K562 (cell line): ENCODE measurements around the gene TP53I3. TPM values are rescaled to one million over a fixed set of nuclear protein-coding genes. Genes with fewer than 3 reads are reported as not detected.
A peak's percentile ranks its signal among the peaks of the same experiment; 100 is the strongest.

Experiments
- ATF7 ChIP-seq: fragments of 450-650 bp; IDR thresholded peaks from 2 replicates; pipeline ENCODE4 v1.7.1; 2014; ENCODE audit warnings: mild to moderate bottlenecking, moderate library complexity
- BCLAF1 ChIP-seq, 2 experiments: fragments of 450-650 bp in 1 of 2; IDR thresholded peaks; 2 replicates each; pipeline ENCODE4 v1.6.1; 2011 to 2017; ENCODE audit warnings: low read depth in 2 of 2, antibody characterized with exemption in 1 of 2, borderline replicate concordance in 1 of 2, low read length in 1 of 2, mild to moderate bottlenecking in 1 of 2, mixed read lengths in 1 of 2; ENCODE audit not compliant: control insufficient read depth in 1 of 2
- ELK1 ChIP-seq: sonication (generic); formaldehyde crosslinking; IDR thresholded peaks from 2 replicates; pipeline ENCODE4 v1.8.1; 2022; ENCODE audit warnings: missing genetic modification reagents
- GABPB1 ChIP-seq: sonication (generic); formaldehyde crosslinking; IDR thresholded peaks from 2 replicates; pipeline ENCODE4 v1.8.0; 2022; ENCODE audit warnings: mild to moderate bottlenecking, missing genetic modification reagents
- HCFC1 ChIP-seq: IDR thresholded peaks from 2 replicates; pipeline ENCODE4 v1.6.1; 2012; ENCODE audit warnings: low read depth, low read length, improper control_type of control experiment
- MCM7 ChIP-seq, 2 experiments: fragments of 450-650 bp; IDR thresholded peaks; 2 replicates each; pipeline ENCODE4 v1.6.1; 2016 to 2018
- MYC ChIP-seq, 2 experiments: fragments of 250-450 bp in 1 of 2; sonication (Bioruptor Pico) in 1 of 2; IDR thresholded peaks; 2 replicates each; pipeline versions ENCODE4 v1.5.1 to v1.6.1; 2012 to 2021; ENCODE audit warnings: low read depth in 2 of 2, borderline replicate concordance in 1 of 2, improper control_type of control experiment in 1 of 2, low read length in 1 of 2, mild to moderate bottlenecking in 1 of 2, moderate library complexity in 1 of 2
- RAD51 ChIP-seq: fragments of 450-650 bp; IDR thresholded peaks from 2 replicates; pipeline ENCODE4 v1.7.1; 2016; ENCODE audit warnings: low read depth, mild to moderate bottlenecking, borderline replicate concordance
- RNF2 ChIP-seq: sonication (generic); IDR thresholded peaks from 2 replicates; pipeline ENCODE4 v1.6.1; 2016
- SETDB1 ChIP-seq: IDR thresholded peaks from one replicate; pipeline ENCODE4 v1.6.1; 2012; ENCODE audit warnings: low read length, control low read depth, inconsistent platforms
- SMC3 ChIP-seq: conservative IDR thresholded peaks from 2 replicates; pipeline ENCODE4 v1.6.1; 2011; ENCODE audit warnings: low read depth, low read length, improper control_type of control experiment; ENCODE audit not compliant: insufficient read depth
- ZBTB17 ChIP-seq: fragments of 450-650 bp; formaldehyde crosslinking; IDR thresholded peaks from 2 replicates; pipeline ENCODE4 v1.4.0; 2020; ENCODE audit warnings: mild to moderate bottlenecking
- ZNF354B ChIP-seq: fragments of 250-450 bp; sonication (Bioruptor Pico); IDR thresholded peaks from 2 replicates; pipeline ENCODE4 v1.4.0; 2020
- ZNF584 ChIP-seq: fragments of 200-800 bp; sonication (Bioruptor generic); IDR thresholded peaks from 2 replicates; pipeline ENCODE4 v1.6.1; 2016; ENCODE audit warnings: low read depth, mild to moderate bottlenecking, missing genetic modification characterization, missing compliant biosample characterization
- ZNF586 ChIP-seq: fragments of 450-650 bp; formaldehyde crosslinking; conservative IDR thresholded peaks from 2 replicates; pipeline ENCODE4 v1.4.0; 2020; ENCODE audit warnings: mild to moderate bottlenecking, moderate library complexity
- ZNF609 ChIP-seq: sonication (generic); formaldehyde crosslinking; IDR thresholded peaks from 2 replicates; pipeline ENCODE4 v1.8.1; 2023; ENCODE audit warnings: missing genetic modification reagents, mild to moderate bottlenecking, borderline replicate concordance
- polyA plus RNA-seq, 8 experiments: library from polyadenylated mRNA; depleted of rRNA in 4 of 8; stranded (reverse) in 5 of 8; unstranded in 3 of 8; fragments of >200 nt; fragmentation: Nextera tagmentation in 2 of 8; fragmentation: Illumina TruSeq in 1 of 8; extraction: Ambion mirVana in 2 of 8; extraction: Trizol in 1 of 8; gene quantifications; 2 replicates each; pipeline versions ENCODE4 v1.2.1 to v1.2.3, GENCODE V29; 2011 to 2014; ENCODE audit warnings: inconsistent platforms in 1 of 8, missing spikeins in 1 of 8
- total RNA-seq, 7 experiments: library from RNA; depleted of rRNA in 6 of 7; stranded (reverse); fragments of >200 nt in 6 of 7; fragmentation: Illumina TruSeq in 2 of 7; extraction: Trizol in 2 of 7; gene quantifications; 2 replicates each; pipeline versions ENCODE4 v1.2.1 to v1.2.3, GENCODE V29; 2011 to 2021; ENCODE audit warnings: low replicate concordance in 1 of 7

Gene TP53I3
- total and polyA plus RNA-seq, 9 of the 15 experiments (the other 6 are each of a cell fraction or from before 2014, with no cell fraction given) = 0.65 to 9.5 (median 5.6) TPM

GRCh38 chr2:24084386-24085199 is at the start of gene TP53I3 (continued):
- peak; percentile 88 for TF ChIP-seq GABPB1
- TF ChIP-seq SMC3 = peak; percentile 61; the same call in 1 of the 2 replicates
- TF ChIP-seq ZNF609 = 0 out of 2 replicates have a peak, but pooled peaks have one; percentile 50
- TF ChIP-seq ZNF584 = 0 out of 2 replicates have a peak, but pooled peaks have one; percentile 25
- peak; percentile 38; the same call in 1 of the 2 replicates for TF ChIP-seq RNF2
- TF ChIP-seq ELK1 (CRISPR knock-in tag) = no peak
- 0 out of 4 replicates have a peak, but pooled peaks of 1 of the 2 experiments have one; percentile 58 for TF ChIP-seq BCLAF1 (IDR thresholded peaks at IDR 0.05; ENCODE audit: borderline replicate concordance in 1 of 2, control insufficient read depth in 1 of 2, low read depth in 2 of 2, low read length in 1 of 2)
- TF ChIP-seq MCM7 (IDR thresholded peaks at IDR 0.05) = no peak
- no peak; the same call in 1 of the 2 replicates for TF ChIP-seq ZBTB17
- no peak for TF ChIP-seq ZNF586 (CRISPR knock-in tag)
- TF ChIP-seq HCFC1 = peak; percentile 67; the same call in 1 of the 2 replicates
- TF ChIP-seq ATF7 = 0 out of 2 replicates have a peak, but pooled peaks have one; percentile 58
- peak; percentile 66 for TF ChIP-seq MYC (IDR thresholded peaks at IDR 0.05; ENCODE audit: low read depth, low read length)
- TF ChIP-seq MYC (CRISPR knock-in tag; IDR thresholded peaks at IDR 0.05; ENCODE audit: borderline replicate concordance, low read depth) = no peak; the same call in 1 of the 2 replicates
- TF ChIP-seq ZNF354B (CRISPR knock-in tag) = no peak
- TF ChIP-seq RAD51 = peak; percentile 5; the same call in 1 of the 2 replicates
- TF ChIP-seq SETDB1 = no peak
